Fibroblast of skin of right biceps (primary cell): ENCODE measurements around the gene PTPDC1.

Source experiments
- DNase-seq: peaks from one replicate; pipeline ENCODE4 v3.0.0-alpha.2; 2013

Gene PTPDC1

DNA sequence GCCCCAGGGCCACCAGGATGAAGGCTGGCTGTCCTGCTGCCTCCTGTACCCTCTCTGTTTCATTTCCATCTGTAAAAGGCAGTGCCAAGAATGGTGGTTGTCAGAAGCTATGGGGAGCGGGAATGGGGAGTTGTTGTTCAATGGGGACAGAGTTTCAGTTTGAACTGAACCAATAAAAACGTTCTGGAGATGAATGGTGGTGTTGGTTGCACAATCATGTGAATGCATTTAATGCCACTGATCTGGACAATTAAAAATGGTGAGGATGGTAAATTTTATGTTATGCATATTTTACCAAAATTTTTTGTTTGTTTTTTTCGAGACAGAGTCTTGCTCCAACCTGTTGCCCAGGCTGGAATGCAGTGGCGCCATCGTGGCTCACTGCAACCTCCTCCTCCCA, 58.1 kb downstream of the PTPDC1 start:
- DNase-seq = no peak

DNA sequence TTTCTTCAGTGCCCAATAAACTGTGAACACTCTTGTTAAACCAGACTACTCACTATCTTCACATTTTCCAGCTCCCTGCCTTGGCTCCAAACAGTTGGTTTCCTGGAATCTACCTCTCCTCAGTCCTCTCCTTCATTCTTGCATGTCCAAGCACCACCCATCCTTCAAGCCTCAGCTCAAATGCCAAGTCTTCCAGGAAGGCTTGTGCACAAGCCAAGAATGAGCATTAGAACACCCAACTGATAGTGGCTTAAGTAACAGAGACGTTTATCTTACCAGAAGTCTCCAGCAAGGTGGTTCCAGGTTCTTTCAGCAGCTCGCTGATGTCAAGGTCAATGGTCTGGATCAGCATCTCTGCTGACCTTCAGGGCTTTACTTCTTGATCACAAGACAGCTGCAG, 60.1 kb downstream of the PTPDC1 start:
- DNase-seq = no peak

DNA sequence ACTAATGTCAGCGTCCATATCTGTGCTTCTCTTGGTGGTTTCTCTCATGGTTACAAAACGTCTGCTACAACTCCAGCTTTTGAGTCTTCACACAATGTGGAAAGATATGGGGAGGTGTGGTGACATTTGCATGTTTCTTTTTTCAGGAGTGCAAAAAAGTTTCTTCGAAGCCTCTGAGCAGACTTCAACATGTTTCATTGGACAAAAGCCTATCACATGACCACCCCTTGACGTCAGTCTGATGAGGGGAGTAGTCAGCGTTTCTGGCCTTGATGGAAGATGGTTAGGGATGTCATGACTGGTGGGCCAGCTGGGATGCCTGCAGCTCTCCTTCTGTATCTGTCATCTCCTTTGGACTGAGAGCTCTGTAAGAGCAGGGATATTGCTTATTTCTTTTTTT, 61.4 kb downstream of the PTPDC1 start:
- no peak for DNase-seq

DNA sequence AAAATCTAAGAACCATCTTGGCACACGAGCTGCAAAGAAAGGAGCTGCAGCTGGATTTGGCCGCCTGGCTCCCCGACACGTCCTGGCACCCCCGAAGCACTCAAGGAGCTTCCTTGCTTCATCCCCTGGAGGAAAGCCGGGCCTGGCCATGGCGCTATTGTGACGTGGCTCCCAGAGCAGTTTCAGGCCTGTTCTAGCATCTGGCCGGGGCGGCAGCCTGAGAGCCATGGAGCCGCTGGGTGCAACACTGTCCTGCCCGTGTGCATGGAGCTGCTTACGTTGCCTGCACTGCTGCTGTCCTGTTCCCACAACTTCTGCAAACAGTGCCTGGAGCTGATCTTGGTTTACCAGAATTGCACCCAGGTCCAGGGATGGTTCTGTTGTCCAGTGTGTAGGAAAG, 63.5 kb downstream of the PTPDC1 start:
- no peak for DNase-seq

DNA sequence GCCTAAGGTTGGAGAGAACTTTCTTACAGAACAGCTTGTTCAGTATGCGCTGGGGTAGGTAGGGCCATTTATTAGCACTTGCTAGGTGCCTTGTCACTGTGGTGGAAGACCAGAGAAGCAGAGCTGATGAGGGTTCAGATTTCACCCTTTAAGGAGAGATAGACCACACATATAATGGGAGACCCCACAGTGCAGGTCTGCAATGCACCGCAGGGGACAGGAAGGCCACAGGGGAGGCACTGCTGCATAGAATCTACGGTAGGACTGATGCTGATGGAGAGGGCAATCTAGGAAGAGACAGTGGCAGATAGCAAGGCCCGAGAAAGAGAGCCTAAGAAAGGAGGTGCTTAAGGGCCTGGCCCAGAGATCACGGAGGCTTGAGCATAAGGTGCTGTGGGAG, 64.2 kb downstream of the PTPDC1 start:
- DNase-seq = no peak

DNA sequence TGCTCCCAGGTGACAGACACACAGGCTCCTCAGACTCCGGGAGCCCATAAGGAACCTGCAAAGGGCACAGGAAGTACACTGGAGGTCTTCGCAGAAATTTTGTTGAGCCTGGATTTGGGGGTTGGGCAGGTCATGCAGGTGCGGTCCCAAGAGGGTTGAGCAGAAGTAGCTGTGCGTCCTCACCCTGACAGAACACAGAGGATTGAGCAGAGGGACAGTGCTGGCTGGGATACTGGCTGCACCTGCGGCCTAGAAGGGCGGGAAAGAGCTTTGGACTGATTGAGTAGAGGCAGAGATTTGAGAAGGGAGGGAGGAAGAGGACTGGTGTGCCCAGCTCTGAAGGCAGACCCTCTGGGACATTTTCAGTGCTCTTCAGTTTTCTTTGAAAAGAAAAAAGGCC, 65.4 kb downstream of the PTPDC1 start:
- DNase-seq = no peak

DNA sequence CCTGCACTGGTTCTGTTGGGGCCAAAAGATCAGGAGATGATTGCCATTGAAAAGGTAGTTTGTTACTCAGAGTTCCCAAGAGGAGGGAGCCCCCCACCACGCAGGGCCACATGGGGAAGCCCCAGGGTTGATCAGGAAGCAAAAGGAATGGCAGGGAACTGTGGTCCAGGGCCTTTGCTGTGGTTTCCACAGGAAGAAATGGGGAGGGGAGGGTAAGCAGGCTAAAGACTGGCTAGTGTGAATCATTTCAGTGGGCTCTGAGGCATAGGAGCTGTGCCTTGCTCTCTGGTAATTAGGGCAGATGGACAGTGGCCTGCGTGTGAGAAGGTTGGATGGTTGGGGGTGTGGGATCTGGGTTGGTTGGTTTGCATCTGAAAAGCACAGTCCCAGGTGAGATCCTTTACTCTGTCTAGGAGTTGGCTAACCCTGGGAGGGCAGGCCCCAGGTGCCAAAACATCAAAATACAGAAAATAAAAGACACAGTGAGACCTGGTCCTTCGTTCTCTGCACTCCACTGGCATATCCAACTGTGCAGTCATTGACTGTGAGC, 66.1 kb downstream of the PTPDC1 start:
- no peak for DNase-seq

DNA sequence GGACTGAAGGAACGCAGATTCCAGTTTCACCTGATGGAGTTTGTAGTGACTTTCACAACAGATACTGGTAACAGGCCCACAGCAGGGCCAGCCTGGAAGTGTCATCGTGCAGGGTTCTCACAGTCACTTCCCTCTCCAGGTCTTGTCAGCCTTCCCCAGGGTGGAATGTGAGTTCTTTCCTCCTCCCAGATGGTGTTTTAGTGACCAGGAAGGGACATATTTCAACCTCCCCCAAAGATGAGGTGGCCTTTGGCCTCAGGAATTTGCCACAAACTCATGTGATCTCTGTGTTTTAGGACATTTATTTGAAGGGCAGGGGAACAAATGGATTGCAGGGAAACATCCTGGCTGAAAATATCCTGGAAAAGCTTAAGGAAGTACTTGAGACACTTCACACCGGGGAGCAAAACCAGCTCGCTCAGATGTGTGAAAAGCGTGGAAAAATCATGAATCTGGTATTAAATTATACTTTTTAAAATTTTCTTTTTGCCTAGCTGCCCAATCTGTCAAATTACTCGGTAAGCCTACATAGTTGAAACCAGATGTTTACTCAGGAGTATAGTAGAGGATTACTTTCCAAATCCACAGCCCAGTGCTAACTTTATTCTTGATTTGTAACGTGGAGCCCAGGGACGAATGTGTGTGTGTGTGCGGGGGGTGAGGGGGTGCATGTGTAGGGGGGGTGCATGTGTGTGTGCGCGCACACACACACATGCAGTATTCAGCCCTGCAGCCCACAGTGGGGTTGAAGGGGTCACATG, 66.8 kb downstream of the PTPDC1 start:
- no peak for DNase-seq

DNA sequence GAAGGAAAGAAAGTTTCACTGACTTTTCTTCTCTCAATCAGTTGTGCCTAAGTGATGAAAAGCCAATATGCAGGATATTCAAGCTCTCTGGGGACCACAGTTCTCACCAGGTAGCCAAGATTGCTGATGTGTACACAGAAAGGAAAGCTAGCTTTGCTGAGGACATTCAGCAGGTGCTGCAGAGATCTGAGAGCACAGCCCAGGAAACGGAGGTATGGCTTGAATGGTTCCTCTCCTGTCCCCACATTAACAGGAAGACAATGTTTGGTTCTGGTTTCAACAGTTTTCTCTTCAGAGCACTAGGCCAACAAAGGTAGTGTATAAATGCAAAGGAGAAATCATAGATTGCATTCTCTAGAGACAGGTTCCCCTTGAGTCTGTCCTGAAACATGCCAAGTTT, 69.6 kb downstream of the PTPDC1 start:
- no peak for DNase-seq

DNA sequence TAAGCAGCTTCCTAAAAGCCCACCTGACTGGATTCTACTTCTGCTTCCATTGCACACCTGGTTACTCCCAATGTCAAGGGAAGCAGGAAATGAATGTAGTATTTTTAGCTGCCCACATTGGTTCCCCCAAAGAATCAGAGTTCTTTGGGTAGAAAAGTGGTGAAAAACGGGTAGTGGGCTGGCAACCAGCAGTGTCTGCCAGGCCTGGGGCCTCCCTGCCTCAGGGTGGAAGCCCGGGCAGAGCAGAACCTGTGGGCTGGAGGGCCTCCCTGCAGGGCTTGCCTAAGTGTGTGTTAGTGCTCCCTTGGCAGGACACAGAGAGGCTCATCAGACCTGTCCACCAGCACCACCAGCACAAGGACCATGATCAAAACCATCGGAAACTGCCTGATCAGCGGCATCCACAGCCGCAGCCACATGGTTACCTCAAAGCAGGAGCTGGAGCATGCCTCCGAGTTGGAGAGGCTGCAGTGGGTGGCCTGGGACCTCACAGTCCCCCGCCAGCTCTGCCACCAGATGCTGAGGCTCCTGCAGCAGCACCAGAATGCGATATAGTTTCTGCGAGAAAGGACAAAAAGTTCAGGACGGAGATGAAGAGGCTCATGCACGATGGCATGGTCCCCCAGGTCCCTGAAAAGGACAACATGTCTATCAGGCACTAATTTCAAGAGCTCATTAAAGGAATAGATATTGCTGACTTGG, 72.2 kb downstream of the PTPDC1 start:
- no peak for DNase-seq

DNA sequence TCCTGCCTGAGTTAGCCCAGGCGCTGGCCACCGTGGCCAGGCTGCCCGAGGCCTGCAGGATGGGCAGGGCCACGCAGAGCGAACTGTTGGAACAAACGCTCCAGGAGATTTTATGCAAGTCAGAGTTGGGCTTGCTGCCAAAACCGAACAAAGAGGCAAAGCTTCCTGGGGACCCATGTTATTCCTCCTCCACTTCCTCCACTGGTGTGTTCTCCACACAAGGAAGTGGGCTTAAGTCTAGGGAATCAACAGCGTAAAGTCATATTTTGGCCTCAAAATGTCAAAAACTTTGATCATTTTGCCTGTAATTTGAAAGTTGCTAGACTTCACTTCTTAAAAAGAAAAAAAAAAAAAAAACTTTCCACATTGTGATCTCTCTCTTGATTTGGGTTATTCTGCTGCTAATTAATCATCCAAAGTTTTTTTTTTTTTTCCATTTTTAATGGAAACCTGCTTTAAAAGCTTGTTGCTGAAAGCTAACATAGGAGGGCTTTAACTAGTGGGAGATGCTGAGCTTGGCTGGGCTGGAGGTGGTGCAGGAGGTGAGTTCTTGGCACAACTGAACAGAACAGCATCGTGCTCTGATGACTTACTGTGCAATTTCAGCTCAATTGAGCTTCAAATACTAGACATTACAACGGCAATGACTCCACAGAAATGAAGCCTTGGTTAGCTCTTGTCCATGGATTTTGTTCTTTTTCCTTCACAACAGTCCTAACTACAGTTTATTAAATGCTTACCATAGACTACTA, 73.0 kb downstream of the PTPDC1 start:
- peak; percentile 69 for DNase-seq
